Measurements from ENCODE around the gene DCUN1D2.
"Not testable (repeated sequence)": the region's sequence is repeated elsewhere in the genome, so short reads cannot be mapped to it uniquely, and the experiment has no call there.

DCUN1D2 gene

GRCh38 chr13:113472355-113473025, 18.0 kb downstream of the DCUN1D2 start:
- DNase-seq (ENCODE audit: low spot score) = no peak
- no peak overlapping the region for H3K4me3 Mint-ChIP-seq
- H3K27me3 Mint-ChIP-seq (ENCODE audit: low read depth) = no peaks in the 10 kb centered on the region
- no peak overlapping the region for H3K27ac Mint-ChIP-seq
- H3K9me3 Mint-ChIP-seq = no peaks in the 10 kb centered on the region
- H3K4me1 Mint-ChIP-seq (ENCODE audit: low read depth) = no peaks in the 10 kb centered on the region
- peaks cover 20% of the 10 kb centered on the region for H3K36me3 Mint-ChIP-seq (ENCODE audit: low read depth)

GRCh38 chr13:113471844-113472243, 18.7 kb downstream of the DCUN1D2 start:
- DNase-seq (ENCODE audit: low spot score) = no peak
- Mint-ChIP-seq H3K36me3 (ENCODE audit: low read depth) (peaks cover 21% of the 10 kb centered on the region), H3K9me3 (no peaks in the 10 kb centered on the region), H3K27me3 (ENCODE audit: low read depth) (no peaks in the 10 kb centered on the region), H3K4me3 (no peak overlapping the region), H3K27ac (no peak overlapping the region), H3K4me1 (ENCODE audit: low read depth) (no peaks in the 10 kb centered on the region)

- not testable (repeated sequence) for H3K4me3 Mint-ChIP-seq; H3K9me3 Mint-ChIP-seq; H3K27me3 Mint-ChIP-seq (ENCODE audit: low read depth); H3K27ac Mint-ChIP-seq; H3K4me1 Mint-ChIP-seq (ENCODE audit: low read depth); DNase-seq (ENCODE audit: low spot score)
- peaks cover 15% of the 10 kb centered on the region for H3K36me3 Mint-ChIP-seq (ENCODE audit: low read depth)
Measured at GRCh38 chr13:113470635-113471163, 19.8 kb downstream of the DCUN1D2 start.

GRCh38 chr13:113470073-113470472, 20.4 kb downstream of the DCUN1D2 start:
- no peak for DNase-seq (ENCODE audit: low spot score)
- no peaks in the 10 kb centered on the region for H3K9me3 Mint-ChIP-seq
- H3K27me3 Mint-ChIP-seq (ENCODE audit: low read depth) = no peaks in the 10 kb centered on the region
- no peaks in the 10 kb centered on the region for H3K4me1 Mint-ChIP-seq (ENCODE audit: low read depth)
- H3K27ac Mint-ChIP-seq = no peak overlapping the region
- peaks cover 17% of the 10 kb centered on the region for H3K36me3 Mint-ChIP-seq (ENCODE audit: low read depth)
- H3K4me3 Mint-ChIP-seq = no peak overlapping the region

GRCh38 chr13:113469582-113469981, 20.9 kb downstream of the DCUN1D2 start:
- no peak for DNase-seq (ENCODE audit: low spot score)
- Mint-ChIP-seq H3K4me1 (ENCODE audit: low read depth) (no peaks in the 10 kb centered on the region), H3K27ac (no peak overlapping the region), H3K9me3 (no peaks in the 10 kb centered on the region), H3K36me3 (ENCODE audit: low read depth) (peaks cover 14% of the 10 kb centered on the region), H3K4me3 (no peak overlapping the region), H3K27me3 (ENCODE audit: low read depth) (no peaks in the 10 kb centered on the region)

- no peak for DNase-seq (ENCODE audit: low spot score)
- Mint-ChIP-seq H3K4me3 (no peak overlapping the region), H3K36me3 (ENCODE audit: low read depth) (peaks cover 10% of the 10 kb centered on the region), H3K4me1 (ENCODE audit: low read depth) (no peaks in the 10 kb centered on the region), H3K27me3 (ENCODE audit: low read depth) (no peaks in the 10 kb centered on the region), H3K27ac (no peak overlapping the region), H3K9me3 (no peaks in the 10 kb centered on the region)
Measured at GRCh38 chr13:113468472-113469201, 21.9 kb downstream of the DCUN1D2 start.

- DNase-seq (ENCODE audit: low spot score) = no peak
- peaks cover 10% of the 10 kb centered on the region for H3K36me3 Mint-ChIP-seq (ENCODE audit: low read depth)
- H3K4me3 Mint-ChIP-seq = no peak overlapping the region
- H3K4me1 Mint-ChIP-seq (ENCODE audit: low read depth) = no peaks in the 10 kb centered on the region
- no peak overlapping the region for H3K27ac Mint-ChIP-seq
- no peaks in the 10 kb centered on the region for H3K9me3 Mint-ChIP-seq
- H3K27me3 Mint-ChIP-seq (ENCODE audit: low read depth) = no peaks in the 10 kb centered on the region
Measured at GRCh38 chr13:113468029-113468428, 22.5 kb downstream of the DCUN1D2 start.

- no peak for DNase-seq (ENCODE audit: low spot score)
- H3K4me1 Mint-ChIP-seq (ENCODE audit: low read depth) = no peaks in the 10 kb centered on the region
- no peak overlapping the region for H3K4me3 Mint-ChIP-seq
- no peaks in the 10 kb centered on the region for H3K9me3 Mint-ChIP-seq
- peaks cover 7% of the 10 kb centered on the region for H3K36me3 Mint-ChIP-seq (ENCODE audit: low read depth)
- no peak overlapping the region for H3K27ac Mint-ChIP-seq
- H3K27me3 Mint-ChIP-seq (ENCODE audit: low read depth) = no peaks in the 10 kb centered on the region
Measured at GRCh38 chr13:113466383-113466782, 24.1 kb downstream of the DCUN1D2 start.

GRCh38 chr13:113465300-113465699, 25.2 kb downstream of the DCUN1D2 start:
- Mint-ChIP-seq H3K27me3 (ENCODE audit: low read depth) (no peaks in the 10 kb centered on the region), H3K36me3 (ENCODE audit: low read depth) (peaks cover 5% of the 10 kb centered on the region), H3K9me3 (no peaks in the 10 kb centered on the region), H3K4me3 (no peak overlapping the region), H3K27ac (no peak overlapping the region), H3K4me1 (ENCODE audit: low read depth) (no peaks in the 10 kb centered on the region)
- no peak for DNase-seq (ENCODE audit: low spot score)

- no peak for DNase-seq (ENCODE audit: low spot score)
- Mint-ChIP-seq H3K4me1 (ENCODE audit: low read depth) (no peaks in the 10 kb centered on the region), H3K36me3 (ENCODE audit: low read depth) (peaks cover 10% of the 10 kb centered on the region), H3K4me3 (no peak overlapping the region), H3K27me3 (ENCODE audit: low read depth) (no peaks in the 10 kb centered on the region), H3K9me3 (no peaks in the 10 kb centered on the region), H3K27ac (no peak overlapping the region)
Measured at GRCh38 chr13:113464476-113464875, 26.0 kb downstream of the DCUN1D2 start.

GRCh38 chr13:113461022-113461751, 29.3 kb downstream of the DCUN1D2 start:
- no peak overlapping the region for H3K27ac Mint-ChIP-seq
- no peak for DNase-seq (ENCODE audit: low spot score)
- H3K36me3 Mint-ChIP-seq (ENCODE audit: low read depth) = peaks cover 15% of the 10 kb centered on the region
- H3K27me3 Mint-ChIP-seq (ENCODE audit: low read depth) = no peaks in the 10 kb centered on the region
- no peak overlapping the region for H3K4me3 Mint-ChIP-seq
- no peaks in the 10 kb centered on the region for H3K9me3 Mint-ChIP-seq
- H3K4me1 Mint-ChIP-seq (ENCODE audit: low read depth) = no peaks in the 10 kb centered on the region

GRCh38 chr13:113460599-113460998, 29.9 kb downstream of the DCUN1D2 start:
- H3K4me3 Mint-ChIP-seq = no peak overlapping the region
- no peak overlapping the region for H3K27ac Mint-ChIP-seq
- no peaks in the 10 kb centered on the region for H3K27me3 Mint-ChIP-seq (ENCODE audit: low read depth)
- peaks cover 15% of the 10 kb centered on the region for H3K36me3 Mint-ChIP-seq (ENCODE audit: low read depth)
- DNase-seq (ENCODE audit: low spot score) = no peak
- H3K4me1 Mint-ChIP-seq (ENCODE audit: low read depth) = no peaks in the 10 kb centered on the region
- H3K9me3 Mint-ChIP-seq = no peaks in the 10 kb centered on the region

GRCh38 chr13:113460064-113460555, 30.4 kb downstream of the DCUN1D2 start:
- peaks cover 15% of the 10 kb centered on the region for H3K36me3 Mint-ChIP-seq (ENCODE audit: low read depth)
- no peak overlapping the region for H3K4me3 Mint-ChIP-seq

More at GRCh38 chr13:113460064-113460555, 30.4 kb downstream of the DCUN1D2 start:
- no peak overlapping the region for H3K27ac Mint-ChIP-seq
- no peak for DNase-seq (ENCODE audit: low spot score)
- no peaks in the 10 kb centered on the region for H3K9me3 Mint-ChIP-seq
- no peaks in the 10 kb centered on the region for H3K27me3 Mint-ChIP-seq (ENCODE audit: low read depth)
- no peaks in the 10 kb centered on the region for H3K4me1 Mint-ChIP-seq (ENCODE audit: low read depth)

All from T-helper 2 cell treated with Interferon-gamma antibody and Interleukin-4, amounts not matched to agents 5 μg/mL and 100 μg/mL, for 36 hours (primary cell).